HepG2 (cell line): ENCODE measurements around the gene CADPS. TPM values are rescaled to one million over a fixed set of nuclear protein-coding genes. Genes with fewer than 3 reads are reported as not detected.

Experiments
- FOXK1 ChIP-seq: sonication (generic); formaldehyde crosslinking; IDR thresholded peaks from 2 replicates; pipeline ENCODE4 v1.4.0; 2020; ENCODE audit warnings: low read depth, missing genetic modification reagents, borderline replicate concordance
- HDAC2 ChIP-seq: sonication (generic); formaldehyde crosslinking; IDR thresholded peaks from 2 replicates; pipeline ENCODE4 v1.4.0; 2020; ENCODE audit warnings: missing genetic modification reagents
- HES4 ChIP-seq: sonication (generic); formaldehyde crosslinking; IDR thresholded peaks from 2 replicates; pipeline ENCODE4 v1.9.0; 2021; ENCODE audit warnings: mild to moderate bottlenecking, missing genetic modification reagents, borderline replicate concordance
- KLF11 ChIP-seq: IDR thresholded peaks from 2 replicates; pipeline ENCODE4 v1.6.1; 2016; ENCODE audit warnings: missing compliant biosample characterization
- MIER2 ChIP-seq: IDR thresholded peaks from 2 replicates; pipeline ENCODE4 v1.6.1; 2016; ENCODE audit warnings: missing biosample characterization, missing genetic modification reagents
- MIXL1 ChIP-seq: IDR thresholded peaks from 2 replicates; pipeline ENCODE4 v1.6.1; 2016
- SNAPC2 ChIP-seq: sonication (generic); formaldehyde crosslinking; IDR thresholded peaks from 2 replicates; pipeline ENCODE4 v1.8.1; 2022; ENCODE audit warnings: mild to moderate bottlenecking, missing genetic modification reagents
- ZNF773 ChIP-seq: sonication (generic); formaldehyde crosslinking; IDR thresholded peaks from 2 replicates; pipeline ENCODE4 v1.4.0; 2020; ENCODE audit warnings: missing genetic modification reagents, borderline replicate concordance
- polyA plus RNA-seq, 8 experiments: library from polyadenylated mRNA; depleted of rRNA in 3 of 8; stranded (reverse) in 7 of 8; unstranded in 1 of 8; fragments of >200 nt; fragmentation: Illumina TruSeq in 4 of 8; extraction: Trizol in 4 of 8; gene quantifications; 2 replicates each; pipeline versions ENCODE4 v1.2.1 to v1.2.3, GENCODE V29; 2011 to 2016; ENCODE audit warnings: low read depth in 4 of 8, missing spikeins in 1 of 8, mixed read lengths in 1 of 8; ENCODE audit not compliant: insufficient read depth in 1 of 8
- total RNA-seq, 5 experiments: library from RNA; depleted of rRNA; stranded (reverse); fragments of >200 nt; fragmentation: Illumina TruSeq; extraction: Trizol; gene quantifications; 2 replicates each; pipeline ENCODE4 v1.2.3, GENCODE V29; 2016; ENCODE audit warnings: low read depth in 1 of 5
- TF ChIP-seq, protein P1 (sequence below): IDR thresholded peaks from 2 replicates; pipeline ENCODE4 v1.6.1; 2016; ENCODE audit warnings: low read depth, control low read depth
- TF ChIP-seq, protein P2 (sequence below), 2 experiments: IDR thresholded peaks; 2 replicates each; pipeline ENCODE4 v1.6.1; 2011 to 2012; ENCODE audit warnings: low read length in 2 of 2, borderline replicate concordance in 1 of 2, low read depth in 1 of 2, mild to moderate bottlenecking in 1 of 2, moderate library complexity in 1 of 2
- TF ChIP-seq, protein P3 (sequence below), 2 experiments: sonication (generic) in 1 of 2; formaldehyde crosslinking in 1 of 2; IDR thresholded peaks; 2 replicates each; pipeline versions ENCODE4 v1.6.1 to v1.9.0; 2014 to 2022; ENCODE audit warnings: antibody characterized with exemption in 1 of 2, borderline replicate concordance in 1 of 2, inconsistent platforms in 1 of 2, low read depth in 1 of 2, missing genetic modification reagents in 1 of 2

CADPS gene
- total and polyA plus RNA-seq, 2 of the 13 experiments (the other 11 are each of a cell fraction or from before 2014, with no cell fraction given) = not detected

DNA sequence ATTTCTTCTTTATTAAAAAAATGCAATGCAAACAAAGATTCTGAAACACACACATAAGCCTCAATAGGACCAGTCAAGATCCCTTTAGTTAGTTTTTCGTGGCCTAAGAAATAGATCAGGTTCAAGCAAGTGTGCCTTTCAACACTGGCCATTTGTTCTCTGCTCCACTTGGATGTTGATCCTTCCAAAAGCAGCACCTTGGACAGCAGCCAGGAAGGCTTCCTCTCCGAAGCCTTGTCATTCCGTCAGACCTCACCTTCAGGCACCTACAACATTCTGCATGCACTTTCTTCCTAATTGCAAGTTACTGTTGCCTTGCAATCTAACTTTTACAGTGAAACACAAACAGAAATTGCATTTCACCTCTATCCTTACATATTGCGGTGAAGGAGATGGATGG, 346.0 kb downstream of the CADPS start (continued):
- TF ChIP-seq, protein P1, sequence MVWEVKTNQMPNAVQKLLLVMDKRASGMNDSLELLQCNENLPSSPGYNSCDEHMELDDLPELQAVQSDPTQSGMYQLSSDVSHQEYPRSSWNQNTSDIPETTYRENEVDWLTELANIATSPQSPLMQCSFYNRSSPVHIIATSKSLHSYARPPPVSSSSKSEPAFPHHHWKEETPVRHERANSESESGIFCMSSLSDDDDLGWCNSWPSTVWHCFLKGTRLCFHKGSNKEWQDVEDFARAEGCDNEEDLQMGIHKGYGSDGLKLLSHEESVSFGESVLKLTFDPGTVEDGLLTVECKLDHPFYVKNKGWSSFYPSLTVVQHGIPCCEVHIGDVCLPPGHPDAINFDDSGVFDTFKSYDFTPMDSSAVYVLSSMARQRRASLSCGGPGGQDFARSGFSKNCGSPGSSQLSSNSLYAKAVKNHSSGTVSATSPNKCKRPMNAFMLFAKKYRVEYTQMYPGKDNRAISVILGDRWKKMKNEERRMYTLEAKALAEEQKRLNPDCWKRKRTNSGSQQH = 0 out of 2 replicates have a peak, but pooled peaks have one; percentile 45
- TF ChIP-seq MIER2 (peak; percentile 98), KLF11 (peak; percentile 61; the same call in 1 of the 2 replicates), MIXL1 (CRISPR knock-in tag) (0 out of 2 replicates have a peak, but pooled peaks have one; percentile 44), FOXK1 (0 out of 2 replicates have a peak, but pooled peaks have one; percentile 18), HDAC2 (CRISPR knock-in tag) (peak; percentile 51; the same call in 1 of the 2 replicates), HES4 (CRISPR knock-in tag) (0 out of 2 replicates have a peak, but pooled peaks have one; percentile 37), ZNF773 (CRISPR knock-in tag) (peak; percentile 60; the same call in 1 of the 2 replicates), SNAPC2 (no peak)
- TF ChIP-seq, protein P2, sequence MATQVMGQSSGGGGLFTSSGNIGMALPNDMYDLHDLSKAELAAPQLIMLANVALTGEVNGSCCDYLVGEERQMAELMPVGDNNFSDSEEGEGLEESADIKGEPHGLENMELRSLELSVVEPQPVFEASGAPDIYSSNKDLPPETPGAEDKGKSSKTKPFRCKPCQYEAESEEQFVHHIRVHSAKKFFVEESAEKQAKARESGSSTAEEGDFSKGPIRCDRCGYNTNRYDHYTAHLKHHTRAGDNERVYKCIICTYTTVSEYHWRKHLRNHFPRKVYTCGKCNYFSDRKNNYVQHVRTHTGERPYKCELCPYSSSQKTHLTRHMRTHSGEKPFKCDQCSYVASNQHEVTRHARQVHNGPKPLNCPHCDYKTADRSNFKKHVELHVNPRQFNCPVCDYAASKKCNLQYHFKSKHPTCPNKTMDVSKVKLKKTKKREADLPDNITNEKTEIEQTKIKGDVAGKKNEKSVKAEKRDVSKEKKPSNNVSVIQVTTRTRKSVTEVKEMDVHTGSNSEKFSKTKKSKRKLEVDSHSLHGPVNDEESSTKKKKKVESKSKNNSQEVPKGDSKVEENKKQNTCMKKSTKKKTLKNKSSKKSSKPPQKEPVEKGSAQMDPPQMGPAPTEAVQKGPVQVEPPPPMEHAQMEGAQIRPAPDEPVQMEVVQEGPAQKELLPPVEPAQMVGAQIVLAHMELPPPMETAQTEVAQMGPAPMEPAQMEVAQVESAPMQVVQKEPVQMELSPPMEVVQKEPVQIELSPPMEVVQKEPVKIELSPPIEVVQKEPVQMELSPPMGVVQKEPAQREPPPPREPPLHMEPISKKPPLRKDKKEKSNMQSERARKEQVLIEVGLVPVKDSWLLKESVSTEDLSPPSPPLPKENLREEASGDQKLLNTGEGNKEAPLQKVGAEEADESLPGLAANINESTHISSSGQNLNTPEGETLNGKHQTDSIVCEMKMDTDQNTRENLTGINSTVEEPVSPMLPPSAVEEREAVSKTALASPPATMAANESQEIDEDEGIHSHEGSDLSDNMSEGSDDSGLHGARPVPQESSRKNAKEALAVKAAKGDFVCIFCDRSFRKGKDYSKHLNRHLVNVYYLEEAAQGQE (IDR thresholded peaks at IDR 0.05; ENCODE audit: borderline replicate concordance in 1 of 2, low read depth in 1 of 2, low read length in 2 of 2) = peak; percentile 88 to 98
- TF ChIP-seq, protein P3, sequence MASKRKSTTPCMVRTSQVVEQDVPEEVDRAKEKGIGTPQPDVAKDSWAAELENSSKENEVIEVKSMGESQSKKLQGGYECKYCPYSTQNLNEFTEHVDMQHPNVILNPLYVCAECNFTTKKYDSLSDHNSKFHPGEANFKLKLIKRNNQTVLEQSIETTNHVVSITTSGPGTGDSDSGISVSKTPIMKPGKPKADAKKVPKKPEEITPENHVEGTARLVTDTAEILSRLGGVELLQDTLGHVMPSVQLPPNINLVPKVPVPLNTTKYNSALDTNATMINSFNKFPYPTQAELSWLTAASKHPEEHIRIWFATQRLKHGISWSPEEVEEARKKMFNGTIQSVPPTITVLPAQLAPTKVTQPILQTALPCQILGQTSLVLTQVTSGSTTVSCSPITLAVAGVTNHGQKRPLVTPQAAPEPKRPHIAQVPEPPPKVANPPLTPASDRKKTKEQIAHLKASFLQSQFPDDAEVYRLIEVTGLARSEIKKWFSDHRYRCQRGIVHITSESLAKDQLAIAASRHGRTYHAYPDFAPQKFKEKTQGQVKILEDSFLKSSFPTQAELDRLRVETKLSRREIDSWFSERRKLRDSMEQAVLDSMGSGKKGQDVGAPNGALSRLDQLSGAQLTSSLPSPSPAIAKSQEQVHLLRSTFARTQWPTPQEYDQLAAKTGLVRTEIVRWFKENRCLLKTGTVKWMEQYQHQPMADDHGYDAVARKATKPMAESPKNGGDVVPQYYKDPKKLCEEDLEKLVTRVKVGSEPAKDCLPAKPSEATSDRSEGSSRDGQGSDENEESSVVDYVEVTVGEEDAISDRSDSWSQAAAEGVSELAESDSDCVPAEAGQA (IDR thresholded peaks at IDR 0.05; ENCODE audit: low read depth) = no peak
- TF ChIP-seq, protein P3 (CRISPR knock-in tag; IDR thresholded peaks at IDR 0.05; ENCODE audit: borderline replicate concordance) = 0 out of 2 replicates have a peak, but pooled peaks have one; percentile 53
